Measurements from ENCODE around the gene SIDT2. TPM values are rescaled to one million over a fixed set of nuclear protein-coding genes. Genes with fewer than 3 reads are reported as not detected.

Gene SIDT2
- polyA plus RNA-seq = 13.4 and 13.7 TPM in 2 replicates

GRCh38 chr11:117178210-117179034 lies at the start of gene SIDT2:
SIDT2 (plus strand) TSS chr11:117178743; CDS start chr11:117179264, 521 bp downstream.

GRCh38 chr11:117143871-117144476 lies 34.6 kb upstream of the SIDT2 start, which contains the start of gene PAFAH1B2:
PAFAH1B2 (plus strand) TSS chr11:117144287; CDS start chr11:117152448, 8,161 bp downstream.

DNA sequence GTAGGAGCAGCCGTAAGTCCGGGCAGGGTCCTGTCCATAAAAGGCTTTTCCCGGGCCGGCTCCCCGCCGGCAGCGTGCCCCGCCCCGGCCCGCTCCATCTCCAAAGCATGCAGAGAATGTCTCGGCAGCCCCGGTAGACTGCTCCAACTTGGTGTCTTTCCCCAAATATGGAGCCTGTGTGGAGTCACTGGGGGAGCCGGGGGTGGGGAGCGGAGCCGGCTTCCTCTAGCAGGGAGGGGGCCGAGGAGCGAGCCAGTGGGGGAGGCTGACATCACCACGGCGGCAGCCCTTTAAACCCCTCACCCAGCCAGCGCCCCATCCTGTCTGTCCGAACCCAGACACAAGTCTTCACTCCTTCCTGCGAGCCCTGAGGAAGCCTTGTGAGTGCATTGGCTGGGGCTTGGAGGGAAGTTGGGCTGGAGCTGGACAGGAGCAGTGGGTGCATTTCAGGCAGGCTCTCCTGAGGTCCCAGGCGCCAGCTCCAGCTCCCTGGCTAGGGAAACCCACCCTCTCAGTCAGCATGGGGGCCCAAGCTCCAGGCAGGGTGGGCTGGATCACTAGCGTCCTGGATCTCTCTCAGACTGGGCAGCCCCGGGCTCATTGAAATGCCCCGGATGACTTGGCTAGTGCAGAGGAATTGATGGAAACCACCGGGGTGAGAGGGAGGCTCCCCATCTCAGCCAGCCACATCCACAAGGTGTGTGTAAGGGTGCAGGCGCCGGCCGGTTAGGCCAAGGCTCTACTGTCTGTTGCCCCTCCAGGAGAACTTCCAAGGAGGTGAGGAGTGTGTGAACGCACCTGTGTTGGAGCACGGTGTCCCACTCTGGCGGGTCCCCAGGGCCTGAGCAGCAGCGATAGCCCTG lies 20.7 kb downstream of the SIDT2 start, which contains the start of gene TAGLN:
Gene TAGLN (plus strand): TSS at position 318 of the 863 bp plus-strand sequence. CDS start 3,644 bp downstream, outside the sequence.

GRCh38 chr11:117231842-117232091 lies 53.2 kb downstream of the SIDT2 start, which contains the start of gene PCSK7:
PCSK7 (minus strand) TSS chr11:117232073; CDS start chr11:117229844, 2,229 bp downstream.

DNA sequence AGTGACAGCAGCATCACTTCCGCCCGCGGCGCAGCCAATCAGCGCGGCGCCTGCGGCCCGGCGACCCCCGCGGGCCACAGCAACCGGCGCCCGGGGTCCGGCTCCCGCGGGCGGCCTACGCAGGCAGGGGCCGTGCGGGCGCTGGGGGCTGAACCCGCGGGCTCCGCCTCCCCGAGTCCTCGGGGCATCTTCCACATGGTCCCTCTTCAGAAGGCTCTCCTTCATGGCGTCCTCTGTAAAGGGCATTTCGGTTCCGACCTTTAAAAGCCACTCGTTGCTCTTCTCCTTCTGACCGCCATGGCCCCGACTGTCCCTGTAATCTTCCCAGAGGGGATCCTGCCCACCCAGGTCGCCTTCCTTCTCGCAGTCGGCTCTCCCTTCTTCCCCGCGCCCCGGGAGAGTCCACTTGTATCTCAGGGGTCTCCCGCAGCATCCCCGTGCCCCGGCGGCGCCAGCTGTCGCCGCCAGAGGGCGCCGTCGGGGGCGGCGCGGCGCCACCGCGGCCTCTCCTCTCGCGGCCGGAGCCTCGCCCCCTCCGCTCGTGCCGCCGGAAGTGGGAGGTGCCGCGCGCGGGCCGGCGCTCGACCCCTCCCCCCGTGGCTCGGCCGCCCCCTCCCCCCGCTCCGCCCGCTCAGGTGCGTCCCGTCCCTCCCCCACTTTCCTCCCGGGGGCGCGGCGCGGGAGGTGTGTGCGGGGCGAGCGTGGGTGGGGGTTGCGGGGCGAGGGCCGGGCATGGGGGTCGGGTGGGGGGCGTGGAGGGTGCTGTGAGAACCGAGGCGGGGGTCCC lies 53.7 kb downstream of the SIDT2 start, which contains the start of gene RNF214:
Gene RNF214 (plus strand): TSS at position 580 of the 787 bp plus-strand sequence. CDS start 1,602 bp downstream, outside the sequence.

Other genes starting within 250 kb of the SIDT2 start
- gene SIK3, start 80.3 kb upstream of the SIDT2 start, polyA plus RNA-seq = 54.7 and 59.8 TPM in 2 replicates
- 85.7 and 93.0 TPM in 2 replicates for gene PAFAH1B2, start 34.5 kb upstream of the SIDT2 start, polyA plus RNA-seq
- 4.3 and 7.1 TPM in 2 replicates for gene TAGLN, start 20.6 kb downstream of the SIDT2 start, polyA plus RNA-seq
- gene PCSK7, start 53.3 kb downstream of the SIDT2 start, polyA plus RNA-seq = 3.5 and 3.6 TPM in 2 replicates
- 23.7 and 24.3 TPM in 2 replicates for gene RNF214, start 53.9 kb downstream of the SIDT2 start, polyA plus RNA-seq
- 25.2 and 32.4 TPM in 2 replicates for gene BACE1-AS, start 112.6 kb downstream of the SIDT2 start, polyA plus RNA-seq
- gene BACE1, start 137.5 kb downstream of the SIDT2 start, polyA plus RNA-seq = 10.9 and 11.2 TPM in 2 replicates
- 8.1 and 16.1 TPM in 2 replicates for gene CEP164, start 149.1 kb downstream of the SIDT2 start, polyA plus RNA-seq

Measured in Purkinje cell (primary cell).